NCI-H2171 treated with DMSO at 0.1 percent for 48 hours (cell line): ENCODE results near the gene ASB4.
"Not testable (repeated sequence)": the region's sequence is repeated elsewhere in the genome, so short reads cannot be mapped to it uniquely, and the experiment has no call there.

ENCODE experiments used
- DNase-seq: peaks from one replicate; lab custom pipeline; 2025; lab: John Stamatoyannopoulos, UW

The ASB4 gene

GRCh38 chr7:95485391-95486123 is at the start of gene ASB4:
Gene ASB4, plus strand, starts transcription at chr7:95485943. Its CDS starts 29 bp downstream, at chr7:95485972.
- no peak for DNase-seq

DNA sequence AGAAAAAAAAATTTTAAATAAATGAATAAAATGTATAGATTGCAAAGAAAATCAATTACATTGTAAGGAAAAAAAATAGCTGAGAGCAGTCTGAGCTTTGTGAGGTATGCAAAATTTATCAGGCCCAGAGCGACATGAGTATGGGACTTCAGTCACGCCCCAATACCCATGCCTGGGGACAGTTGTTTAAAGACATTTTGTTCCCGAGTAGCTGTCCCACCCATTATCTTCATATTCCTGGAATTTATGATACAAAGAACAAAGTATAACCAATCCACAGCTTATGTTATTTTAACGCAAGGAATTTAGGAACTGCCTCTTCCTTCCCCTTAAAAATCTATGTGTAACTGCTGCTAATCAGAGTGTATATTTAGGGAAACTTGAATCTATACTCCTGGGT is 49.3 kb upstream of the ASB4 start:
- no peak for DNase-seq

DNA sequence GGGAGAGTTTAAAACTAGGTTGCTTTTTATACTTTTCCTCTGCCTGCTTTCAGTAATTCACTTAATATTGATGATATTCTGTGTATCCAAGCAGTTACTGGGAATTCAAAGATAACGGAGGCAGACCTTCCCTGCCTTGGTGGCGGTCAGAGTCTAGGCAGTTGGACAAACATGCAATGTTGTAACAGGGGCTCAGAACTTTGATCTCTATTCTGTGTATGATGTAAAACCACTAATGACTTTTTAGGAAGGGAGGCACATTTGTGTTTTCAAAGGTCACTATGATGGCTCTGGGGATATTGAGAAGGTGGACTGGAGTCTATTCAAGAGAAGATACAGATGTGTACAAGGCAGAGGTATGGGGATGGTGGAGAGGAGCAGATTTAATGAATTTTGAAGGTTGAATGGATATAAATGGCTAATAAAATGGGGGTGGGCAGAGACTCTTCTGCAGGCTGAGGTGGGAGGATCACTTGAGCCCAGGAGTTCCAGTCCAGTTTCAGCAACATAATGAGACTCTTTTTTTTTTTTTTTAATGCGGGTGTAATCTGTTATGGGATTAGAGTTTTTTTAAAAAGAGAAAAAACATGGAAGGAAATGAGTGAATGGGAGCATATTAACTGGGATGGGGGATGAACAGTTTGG is 45.2 kb upstream of the ASB4 start:
- no peak for DNase-seq

DNA sequence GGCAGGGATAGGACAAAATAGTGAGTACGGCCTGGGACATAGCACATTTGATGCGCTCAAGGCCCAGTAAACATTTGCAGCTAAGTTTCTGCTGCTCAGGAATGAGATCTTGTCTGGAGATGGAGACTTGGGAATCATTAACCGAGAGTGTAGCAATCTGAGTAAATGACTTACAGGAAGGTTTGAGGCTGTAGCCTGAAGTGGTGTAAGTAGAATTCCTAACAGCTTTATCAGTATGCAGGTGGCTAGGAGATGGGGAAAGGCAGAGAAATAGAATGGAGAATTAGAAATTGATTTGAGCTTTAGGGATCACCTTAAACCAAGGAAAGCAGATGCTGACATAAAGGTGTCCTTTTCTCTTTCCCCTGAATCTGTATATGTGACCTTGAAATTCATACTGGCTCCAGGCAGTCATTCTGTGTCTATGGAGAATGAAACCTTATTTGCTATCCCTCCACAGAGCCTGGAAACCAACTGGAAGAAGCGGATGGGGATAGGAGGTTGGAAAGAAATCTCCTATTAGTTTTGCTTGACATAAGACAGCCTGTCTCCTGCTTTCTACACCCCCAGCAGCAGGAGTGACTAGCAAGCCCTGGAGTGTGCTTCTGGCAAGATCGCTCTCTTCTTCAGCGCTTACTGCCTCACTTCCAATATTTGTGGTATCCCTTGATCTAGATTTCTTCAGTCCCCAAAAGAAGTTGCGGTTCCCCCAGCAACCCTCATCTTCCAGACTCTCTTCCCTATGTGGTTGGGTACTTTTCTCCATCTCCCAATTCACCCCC is 44.5 kb upstream of the ASB4 start:
- no peak for DNase-seq

- DNase-seq = no peak
These were observed 40.9 kb upstream of the ASB4 start for GRCh38 chr7:95444796-95445195.

- DNase-seq = no peak
These were observed 39.1 kb upstream of the ASB4 start for GRCh38 chr7:95446618-95447017.

DNA sequence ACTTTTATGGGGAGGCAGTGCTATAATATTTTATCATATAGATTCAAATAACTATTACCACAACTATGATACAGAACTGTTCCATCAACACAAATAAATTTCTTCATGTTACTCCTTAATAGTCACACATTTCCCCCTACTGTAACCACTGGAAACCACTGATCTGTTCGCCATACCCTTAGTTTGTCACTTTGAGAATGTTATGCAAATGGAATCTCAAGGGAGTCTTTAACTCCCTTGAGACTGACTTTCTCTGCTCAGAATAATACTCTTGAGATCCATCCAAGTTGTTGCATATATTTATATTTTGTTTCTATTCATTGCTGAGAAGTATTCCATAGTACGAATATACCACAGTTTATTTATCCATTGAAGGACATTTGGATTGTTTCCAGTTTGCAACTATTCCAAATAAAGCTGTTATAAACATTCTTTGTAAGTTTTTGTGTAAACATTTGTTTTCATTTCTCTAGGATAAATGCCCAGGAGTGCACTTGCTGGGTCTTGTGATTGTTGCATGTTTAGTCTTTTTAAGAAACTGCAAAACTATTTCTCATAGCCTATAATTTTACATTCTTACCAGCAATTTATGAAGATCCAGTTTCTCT is 31.2 kb upstream of the ASB4 start:
- DNase-seq = no peak

DNA sequence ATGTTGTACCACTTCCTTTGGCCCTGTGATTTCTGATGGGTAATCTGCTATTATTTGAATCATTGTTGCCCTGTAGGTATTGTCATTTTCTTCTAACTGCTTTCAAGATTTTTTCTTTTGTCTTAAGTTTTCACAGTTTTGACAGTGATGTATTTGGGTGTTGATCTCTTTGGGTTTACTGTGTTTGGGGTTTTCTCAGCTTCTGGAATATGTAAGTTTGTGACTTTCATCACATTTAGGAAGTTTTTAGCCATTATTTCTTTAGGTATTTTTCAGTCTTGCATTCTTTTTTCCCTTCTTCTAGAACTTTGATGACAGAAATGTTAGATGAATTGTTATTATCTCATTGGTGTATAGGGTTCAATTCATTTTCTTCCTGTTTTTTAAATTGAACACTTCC is 27.8 kb upstream of the ASB4 start:
- DNase-seq = no peak

- not testable (repeated sequence) for DNase-seq
These were observed 25.1 kb upstream of the ASB4 start for GRCh38 chr7:95460653-95461052.

DNA sequence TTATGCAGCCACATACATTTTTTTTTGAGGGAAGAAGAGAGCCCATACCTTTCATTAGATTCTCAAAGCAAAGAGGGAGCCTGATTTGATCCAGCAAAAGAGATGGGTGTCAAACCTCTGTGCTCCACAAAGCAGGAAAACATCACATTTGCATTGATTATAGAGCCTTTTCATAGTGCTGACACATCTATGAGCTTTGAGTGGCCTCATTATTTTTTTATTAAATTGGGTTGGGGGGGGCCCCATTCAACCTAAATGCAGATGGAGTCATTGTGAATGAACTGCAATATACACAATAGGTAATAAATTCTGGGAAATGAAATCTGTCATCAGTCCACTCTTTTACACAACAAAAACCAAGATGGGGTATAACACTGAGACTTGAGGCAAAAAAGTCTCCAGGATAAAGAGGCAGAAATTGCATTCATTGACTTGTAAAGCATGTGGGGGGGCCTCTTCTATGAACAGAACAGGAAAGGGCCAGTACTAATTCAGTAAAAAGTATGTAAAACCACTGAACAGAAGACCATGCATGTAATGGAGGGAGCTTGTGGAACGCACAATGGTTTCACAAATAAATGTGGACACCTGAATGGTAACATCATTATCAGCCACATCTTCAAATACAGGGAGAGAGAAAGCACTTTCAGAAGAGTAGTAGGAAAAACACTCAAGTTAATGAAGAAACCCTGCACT is 17.7 kb upstream of the ASB4 start:
- DNase-seq = no peak

GRCh38 chr7:95469187-95469586 is 16.6 kb upstream of the ASB4 start:
- DNase-seq = no peak

GRCh38 chr7:95469848-95470247 is 15.9 kb upstream of the ASB4 start:
- peak; percentile 3 for DNase-seq

GRCh38 chr7:95470452-95470851 is 15.3 kb upstream of the ASB4 start:
- no peak for DNase-seq

DNA sequence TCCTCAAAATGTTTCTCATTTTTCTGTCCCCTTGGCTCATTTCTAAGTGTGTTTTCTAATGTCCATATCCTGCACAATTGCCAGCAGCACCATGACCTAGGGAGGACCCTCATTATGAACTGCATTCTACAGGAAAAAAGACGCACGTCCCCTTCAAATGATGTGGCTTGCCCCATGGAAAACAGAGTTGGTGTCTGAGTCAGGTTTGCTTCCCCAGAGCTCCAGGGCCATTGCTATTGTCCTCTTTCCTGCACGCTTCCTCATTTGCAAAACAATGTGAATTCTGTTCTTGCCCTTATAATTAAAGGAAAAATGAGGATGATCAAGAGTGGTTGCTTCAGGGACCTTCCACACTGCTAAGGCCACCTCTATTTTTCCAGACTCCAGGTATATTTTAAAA is 14.7 kb upstream of the ASB4 start:
- DNase-seq = no peak

DNA sequence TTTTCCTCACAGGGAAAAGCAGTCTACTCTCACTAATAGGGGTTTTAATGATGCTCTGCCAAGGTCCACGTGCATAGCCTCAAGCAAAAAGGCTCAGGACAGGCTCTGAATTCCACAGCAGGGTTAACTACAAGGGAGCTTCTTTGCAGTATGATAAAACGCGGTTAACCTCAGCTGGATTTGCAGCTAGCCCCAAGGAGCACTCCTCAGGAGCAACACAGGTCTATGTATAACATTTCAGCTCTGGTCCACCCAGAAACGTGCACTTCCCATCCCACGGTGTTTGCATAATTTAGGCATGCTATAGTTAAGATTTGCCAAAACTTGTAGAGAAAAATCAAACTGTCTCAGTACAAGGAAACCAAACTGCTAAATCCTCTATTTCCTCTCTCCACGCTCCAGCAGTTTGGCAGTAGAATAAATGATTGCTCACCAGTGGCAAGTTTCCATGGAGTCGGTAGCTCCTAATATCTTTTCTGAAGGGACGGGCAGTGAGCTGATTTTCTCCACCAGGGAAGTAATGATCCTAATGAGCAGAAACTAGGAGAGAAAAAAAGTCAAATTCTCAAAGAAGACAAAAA is 13.1 kb upstream of the ASB4 start:
- no peak for DNase-seq

GRCh38 chr7:95473276-95473985 is 12.3 kb upstream of the ASB4 start:
- peak; percentile 31 for DNase-seq

DNA sequence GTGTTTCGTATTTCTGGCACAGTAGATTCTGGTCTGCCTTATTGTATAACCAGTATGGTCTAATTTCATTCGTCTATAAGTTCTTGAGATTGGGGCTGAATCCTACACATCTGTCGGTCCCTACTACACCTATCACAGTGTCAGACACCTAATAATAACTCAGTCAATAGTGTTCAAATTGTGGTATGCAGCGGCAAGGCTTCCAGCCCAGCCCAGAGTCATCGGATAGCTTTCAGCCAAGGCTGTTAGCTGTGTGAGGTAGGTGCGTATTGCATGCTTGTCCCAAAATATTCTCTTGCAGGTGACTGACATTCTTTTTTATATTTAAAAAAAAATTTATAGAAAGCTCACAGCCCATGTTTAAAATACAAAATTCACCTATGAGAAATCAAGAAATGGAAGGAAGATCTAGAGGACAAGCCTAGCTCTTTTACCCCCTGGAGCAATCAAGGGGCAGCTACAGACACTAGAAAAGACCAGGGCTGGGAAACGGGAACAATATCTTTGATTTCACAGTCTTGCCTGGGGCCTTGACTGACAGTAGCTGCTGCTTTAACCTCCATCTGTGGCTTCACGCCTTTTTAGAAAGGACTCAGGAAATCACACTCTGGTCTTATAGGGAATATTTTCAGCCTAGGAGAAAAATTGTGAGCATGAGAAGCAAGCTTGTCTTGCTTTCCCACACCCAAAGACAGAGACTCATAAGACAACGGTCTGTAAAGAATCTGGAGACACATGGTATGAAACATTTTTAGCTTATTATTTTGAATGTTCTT is 9.5 kb upstream of the ASB4 start:
- no peak for DNase-seq

GRCh38 chr7:95476904-95477594 is 8.7 kb upstream of the ASB4 start:
- DNase-seq = peak; percentile 80

- DNase-seq = no peak
These were observed 7.3 kb upstream of the ASB4 start for GRCh38 chr7:95478272-95479037.
